Fibroblast of lung (primary cell): ENCODE measurements around the gene INTU. TPM values are rescaled to one million over a fixed set of nuclear protein-coding genes. Genes with fewer than 3 reads are reported as not detected.

Experiments used
- DNase-seq, 2 donors: peaks; one replicate each; pipeline versions ENCODE4 v3.0.0 to v3.0.0-alpha.2; 2010; ENCODE audit warnings: low read depth in 2 of 2
- H2AFZ ChIP-seq: 2 replicates; pipeline ENCODE4 v1.5.1; 2012; ENCODE audit warnings: low read length, control low read depth, inconsistent platforms
- H3K27ac ChIP-seq: 2 replicates; pipeline ENCODE4 v1.5.1; 2011; ENCODE audit warnings: low read length, control low read depth; ENCODE audit not compliant: insufficient read depth
- H3K27me3 ChIP-seq: 2 replicates; pipeline ENCODE4 v1.5.1; 2011; ENCODE audit warnings: mild to moderate bottlenecking, low read length; ENCODE audit not compliant: control insufficient read depth, insufficient read depth
- H3K36me3 ChIP-seq: 2 replicates; pipeline ENCODE4 v1.5.1; 2011; ENCODE audit warnings: low read length; ENCODE audit not compliant: control insufficient read depth, insufficient read depth
- H3K4me1 ChIP-seq: 2 replicates; pipeline ENCODE4 v1.5.1; 2011; ENCODE audit warnings: low read length; ENCODE audit not compliant: control insufficient read depth, insufficient read depth; ENCODE audit errors: extremely low read depth
- H3K4me2 ChIP-seq: 2 replicates; pipeline ENCODE4 v1.5.1; 2011; ENCODE audit warnings: low read length, control low read depth; ENCODE audit not compliant: insufficient read depth; ENCODE audit errors: extremely low read depth
- H3K4me3 ChIP-seq, 4 experiments: fragments of 200-600 bp in 1 of 4; sonication (generic) in 1 of 4; replicated peaks in 1 of 4; 2 replicates each; pipeline ENCODE4 v1.5.1; 2011 to 2016; ENCODE audit warnings: low read length in 4 of 4, low read depth in 3 of 4, mild to moderate bottlenecking in 3 of 4, control low read depth in 2 of 4, inconsistent platforms in 1 of 4, mixed read lengths in 1 of 4; ENCODE audit not compliant: insufficient read depth in 1 of 4; ENCODE audit errors: control extremely low read depth in 1 of 4
- H3K79me2 ChIP-seq: 2 replicates; pipeline ENCODE4 v1.5.1; 2012; ENCODE audit warnings: mild to moderate bottlenecking, low read length, inconsistent platforms; ENCODE audit not compliant: control insufficient read depth, insufficient read depth
- H3K9ac ChIP-seq: 2 replicates; pipeline ENCODE4 v1.5.1; 2011; ENCODE audit warnings: mild to moderate bottlenecking, low read length, control low read depth; ENCODE audit not compliant: insufficient read depth
- H3K9me3 ChIP-seq: 2 replicates; pipeline ENCODE4 v1.5.1; 2012; ENCODE audit warnings: low read depth, low read length; ENCODE audit not compliant: control insufficient read depth, insufficient read depth
- H4K20me1 ChIP-seq: 2 replicates; pipeline ENCODE4 v1.5.1; 2011; ENCODE audit warnings: low read length; ENCODE audit not compliant: control insufficient read depth, insufficient read depth; ENCODE audit errors: extremely low read depth
- CTCF ChIP-seq, 2 donors: IDR thresholded peaks in 1 of 2; conservative IDR thresholded peaks in 1 of 2; 1 replicate in 1 of 2; 2 replicates in 1 of 2; pipeline ENCODE4 v1.5.1; 2011 to 2012; ENCODE audit warnings: low read length in 2 of 2, control low read depth in 1 of 2, inconsistent platforms in 1 of 2, low read depth in 1 of 2, mild to moderate bottlenecking in 1 of 2
- EZH2 ChIP-seq: IDR thresholded peaks from 2 replicates; pipeline ENCODE4 v1.5.1; 2012; ENCODE audit warnings: low read length, control low read depth, mild to moderate bottlenecking; ENCODE audit errors: missing control alignments
- polyA plus RNA-seq, 2 donors: library from polyadenylated mRNA; depleted of rRNA in 1 of 2; stranded (reverse) in 1 of 2; unstranded in 1 of 2; fragments of >200 nt; gene quantifications; 2 replicates each; pipeline ENCODE4 v1.2.1, GENCODE V29; 2011 to 2012; ENCODE audit warnings: missing spikeins in 1 of 2
- total RNA-seq: library from RNA; depleted of rRNA; stranded (reverse); fragments of >200 nt; gene quantifications from 2 replicates; pipeline ENCODE4 v1.2.1, GENCODE V29; 2014

INTU gene
- total and polyA plus RNA-seq, 2 donors (not counting 1 experiment from before 2014, with no cell fraction given): 5.6 to 9.6 TPM

- H3K9me3 ChIP-seq: no peaks in the 10 kb centered on the region
- H3K4me3 ChIP-seq: peak overlapping the region; percentile 71 to 85 (median 82)
- peaks cover 3% of the 10 kb centered on the region for H3K27me3 ChIP-seq
- no peaks in the 10 kb centered on the region for H4K20me1 ChIP-seq
- H3K4me2 ChIP-seq: peak overlapping the region; percentile 85
- H3K4me1 ChIP-seq: no peaks in the 10 kb centered on the region
- DNase-seq: peak; percentile 40 to 60
- H3K27ac ChIP-seq: no peak overlapping the region
- no peaks in the 10 kb centered on the region for H3K79me2 ChIP-seq
- TF ChIP-seq CTCF (conservative IDR thresholded peaks at IDR 0.05 in 1 of 2, IDR thresholded peaks at IDR 0.05 in 1 of 2; ENCODE audit: low read depth in 1 of 2, low read length in 2 of 2) (peak in 1 of 2 donors; percentile 42), EZH2 (no peak)
- peak overlapping the region; percentile 92 for H2AFZ ChIP-seq
- H3K9ac ChIP-seq: peak overlapping the region; percentile 35
- H3K36me3 ChIP-seq: no peaks in the 10 kb centered on the region
These were observed 9.6 kb upstream of the INTU start for GRCh38 chr4:127622921-127623796.

- H3K9ac ChIP-seq: peak overlapping the region; percentile 35
- H3K9me3 ChIP-seq: no peaks in the 10 kb centered on the region
- peak overlapping the region; percentile 85 for H3K4me2 ChIP-seq
These were observed 9.0 kb upstream of the INTU start for GRCh38 chr4:127623797-127624083.

More at GRCh38 chr4:127623797-127624083, 9.0 kb upstream of the INTU start:
- Histone ChIP-seq H3K27me3 (peaks cover 3% of the 10 kb centered on the region), H3K4me3 (peak overlapping the region; percentile 71 to 85 (median 82)), H3K4me1 (no peaks in the 10 kb centered on the region), H3K79me2 (no peaks in the 10 kb centered on the region), H4K20me1 (no peaks in the 10 kb centered on the region), H3K27ac (no peak overlapping the region), H3K36me3 (no peaks in the 10 kb centered on the region), H2AFZ (peak overlapping the region; percentile 92)
- DNase-seq: peak; percentile 42 to 48
- TF ChIP-seq CTCF (conservative IDR thresholded peaks at IDR 0.05 in 1 of 2, IDR thresholded peaks at IDR 0.05 in 1 of 2; ENCODE audit: low read depth in 1 of 2, low read length in 2 of 2) (no peak), EZH2 (no peak)
